Tibial nerve (tissue), 4 donors: Measurements from ENCODE around the gene SHROOM2.

Source experiments
- CTCF ChIP-seq, 5 experiments: fragments of 200-600 bp in 3 of 5; fragments of 450-650 bp in 2 of 5; sonication (generic) in 3 of 5; IDR thresholded peaks; one replicate each; pipeline ENCODE4 v1.5.1; 2016 to 2019; ENCODE audit warnings: antibody characterized with exemption in 5 of 5, mild to moderate bottlenecking in 3 of 5, moderate library complexity in 2 of 5
- EP300 ChIP-seq, 2 donors: sonication (generic); formaldehyde crosslinking; IDR thresholded peaks; one replicate each; pipeline ENCODE4 v1.6.1; 2017; ENCODE audit warnings: antibody characterized with exemption in 2 of 2, mild to moderate bottlenecking in 1 of 2
- POLR2A ChIP-seq, 2 donors: fragments of 450-650 bp; IDR thresholded peaks; one replicate each; pipeline ENCODE4 v1.6.1; 2017; ENCODE audit warnings: antibody characterized with exemption in 2 of 2, mild to moderate bottlenecking in 2 of 2, moderate library complexity in 2 of 2

GRCh38 chrX:9853307-9853706, 67.1 kb downstream of the SHROOM2 start:
- TF ChIP-seq CTCF (IDR thresholded peaks at IDR 0.05): no peak
- TF ChIP-seq POLR2A (IDR thresholded peaks at IDR 0.05): no peak
- TF ChIP-seq EP300 (IDR thresholded peaks at IDR 0.05): no peak
